Measurements from ENCODE around the gene TTC21A.

- TF ChIP-seq SP2 (tag by site-specific recombination; IDR thresholded peaks at IDR 0.05) (no peak), CTCF (tag by site-specific recombination; IDR thresholded peaks at IDR 0.05) (no peak), ZFP3 (tag by site-specific recombination; IDR thresholded peaks at IDR 0.05; ENCODE audit: low read depth) (no peak), KLF10 (tag by site-specific recombination; IDR thresholded peaks at IDR 0.05) (no peak), KLF9 (tag by site-specific recombination; IDR thresholded peaks at IDR 0.05; ENCODE audit: low read depth) (no peak)
- TF ChIP-seq, protein P1, sequence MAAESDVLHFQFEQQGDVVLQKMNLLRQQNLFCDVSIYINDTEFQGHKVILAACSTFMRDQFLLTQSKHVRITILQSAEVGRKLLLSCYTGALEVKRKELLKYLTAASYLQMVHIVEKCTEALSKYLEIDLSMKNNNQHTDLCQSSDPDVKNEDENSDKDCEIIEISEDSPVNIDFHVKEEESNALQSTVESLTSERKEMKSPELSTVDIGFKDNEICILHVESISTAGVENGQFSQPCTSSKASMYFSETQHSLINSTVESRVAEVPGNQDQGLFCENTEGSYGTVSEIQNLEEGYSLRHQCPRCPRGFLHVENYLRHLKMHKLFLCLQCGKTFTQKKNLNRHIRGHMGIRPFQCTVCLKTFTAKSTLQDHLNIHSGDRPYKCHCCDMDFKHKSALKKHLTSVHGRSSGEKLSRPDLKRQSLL (tag by site-specific recombination; IDR thresholded peaks at IDR 0.05) = no peak
- TF ChIP-seq, protein P2, sequence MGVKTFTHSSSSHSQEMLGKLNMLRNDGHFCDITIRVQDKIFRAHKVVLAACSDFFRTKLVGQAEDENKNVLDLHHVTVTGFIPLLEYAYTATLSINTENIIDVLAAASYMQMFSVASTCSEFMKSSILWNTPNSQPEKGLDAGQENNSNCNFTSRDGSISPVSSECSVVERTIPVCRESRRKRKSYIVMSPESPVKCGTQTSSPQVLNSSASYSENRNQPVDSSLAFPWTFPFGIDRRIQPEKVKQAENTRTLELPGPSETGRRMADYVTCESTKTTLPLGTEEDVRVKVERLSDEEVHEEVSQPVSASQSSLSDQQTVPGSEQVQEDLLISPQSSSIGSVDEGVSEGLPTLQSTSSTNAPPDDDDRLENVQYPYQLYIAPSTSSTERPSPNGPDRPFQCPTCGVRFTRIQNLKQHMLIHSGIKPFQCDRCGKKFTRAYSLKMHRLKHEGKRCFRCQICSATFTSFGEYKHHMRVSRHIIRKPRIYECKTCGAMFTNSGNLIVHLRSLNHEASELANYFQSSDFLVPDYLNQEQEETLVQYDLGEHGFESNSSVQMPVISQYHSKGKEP (tag by site-specific recombination; IDR thresholded peaks at IDR 0.05) = no peak
- TF ChIP-seq, protein P3, sequence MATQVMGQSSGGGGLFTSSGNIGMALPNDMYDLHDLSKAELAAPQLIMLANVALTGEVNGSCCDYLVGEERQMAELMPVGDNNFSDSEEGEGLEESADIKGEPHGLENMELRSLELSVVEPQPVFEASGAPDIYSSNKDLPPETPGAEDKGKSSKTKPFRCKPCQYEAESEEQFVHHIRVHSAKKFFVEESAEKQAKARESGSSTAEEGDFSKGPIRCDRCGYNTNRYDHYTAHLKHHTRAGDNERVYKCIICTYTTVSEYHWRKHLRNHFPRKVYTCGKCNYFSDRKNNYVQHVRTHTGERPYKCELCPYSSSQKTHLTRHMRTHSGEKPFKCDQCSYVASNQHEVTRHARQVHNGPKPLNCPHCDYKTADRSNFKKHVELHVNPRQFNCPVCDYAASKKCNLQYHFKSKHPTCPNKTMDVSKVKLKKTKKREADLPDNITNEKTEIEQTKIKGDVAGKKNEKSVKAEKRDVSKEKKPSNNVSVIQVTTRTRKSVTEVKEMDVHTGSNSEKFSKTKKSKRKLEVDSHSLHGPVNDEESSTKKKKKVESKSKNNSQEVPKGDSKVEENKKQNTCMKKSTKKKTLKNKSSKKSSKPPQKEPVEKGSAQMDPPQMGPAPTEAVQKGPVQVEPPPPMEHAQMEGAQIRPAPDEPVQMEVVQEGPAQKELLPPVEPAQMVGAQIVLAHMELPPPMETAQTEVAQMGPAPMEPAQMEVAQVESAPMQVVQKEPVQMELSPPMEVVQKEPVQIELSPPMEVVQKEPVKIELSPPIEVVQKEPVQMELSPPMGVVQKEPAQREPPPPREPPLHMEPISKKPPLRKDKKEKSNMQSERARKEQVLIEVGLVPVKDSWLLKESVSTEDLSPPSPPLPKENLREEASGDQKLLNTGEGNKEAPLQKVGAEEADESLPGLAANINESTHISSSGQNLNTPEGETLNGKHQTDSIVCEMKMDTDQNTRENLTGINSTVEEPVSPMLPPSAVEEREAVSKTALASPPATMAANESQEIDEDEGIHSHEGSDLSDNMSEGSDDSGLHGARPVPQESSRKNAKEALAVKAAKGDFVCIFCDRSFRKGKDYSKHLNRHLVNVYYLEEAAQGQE (tag by site-specific recombination; IDR thresholded peaks at IDR 0.05) = no peak
Observed at GRCh38 chr3:39187372-39188155, 80.1 kb downstream of the TTC21A start.
